NCI-H146 (cell line): ENCODE results near the gene MYORG.

Experiments used
- DNase-seq: peaks from one replicate; lab custom pipeline; 2025; lab: John Stamatoyannopoulos, UW

Gene MYORG

GRCh38 chr9:34384368-34385165, 7.9 kb upstream of the MYORG start:
- DNase-seq, result no peak

DNA sequence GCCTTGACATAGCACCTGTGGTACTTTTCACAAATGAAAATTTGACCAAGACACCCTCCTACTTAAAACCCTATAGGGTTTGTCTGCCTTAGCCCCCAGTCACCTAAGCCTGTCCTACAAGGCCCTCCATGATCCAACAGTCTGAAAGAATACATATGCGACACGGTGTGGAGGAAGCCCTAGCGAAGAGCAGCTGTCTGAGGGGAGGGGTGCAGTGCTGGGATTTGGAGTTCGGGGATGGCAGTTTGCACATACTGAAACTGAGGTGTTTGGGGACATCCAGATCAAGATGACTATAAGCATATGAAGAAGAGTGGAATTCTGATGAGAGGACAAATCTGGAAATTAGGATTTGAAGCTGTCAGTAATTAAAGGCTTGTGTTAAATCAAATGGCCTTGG, 7.2 kb upstream of the MYORG start:
- DNase-seq, result no peak

DNA sequence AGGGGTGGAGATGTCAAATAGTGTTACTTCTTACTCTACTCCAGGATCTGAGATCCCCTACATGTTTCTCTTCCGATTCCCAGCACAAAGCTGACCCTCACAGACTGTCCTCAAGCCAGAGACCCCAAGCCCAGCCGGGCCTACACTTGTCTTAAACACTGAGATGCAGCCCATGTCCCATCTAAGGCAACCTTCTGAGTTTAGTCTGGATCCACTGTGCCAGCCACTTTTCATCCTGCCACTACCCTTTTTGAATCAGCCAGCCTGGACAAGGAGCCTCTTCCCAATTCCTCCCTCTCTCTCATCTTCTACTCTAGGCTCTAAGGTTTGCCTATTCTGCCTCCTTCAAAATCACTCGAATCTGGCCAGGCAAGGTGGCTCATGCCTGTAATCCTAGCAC, 6.2 kb upstream of the MYORG start:
- no peak for DNase-seq

DNA sequence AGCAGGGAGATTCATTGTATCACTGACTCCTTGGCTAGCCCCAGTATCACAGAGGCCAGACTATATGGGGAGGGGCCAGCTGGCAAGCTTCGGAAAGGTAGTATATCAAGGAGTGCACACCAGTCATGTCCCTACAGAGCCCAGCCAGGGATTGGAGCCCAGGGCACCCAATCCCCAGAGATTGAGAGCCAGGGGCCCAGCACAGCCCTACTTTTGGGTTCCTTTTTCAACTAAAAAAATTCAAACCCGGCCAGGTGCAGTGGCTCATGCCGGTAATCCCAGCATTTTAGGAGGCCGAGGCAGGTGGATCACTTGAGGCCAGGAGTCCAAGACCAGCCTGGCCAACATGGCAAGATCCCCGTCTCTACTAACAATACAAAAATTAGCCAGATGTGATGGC, 5.4 kb upstream of the MYORG start:
- DNase-seq, result no peak

- peak; percentile 68 for DNase-seq
Observed at GRCh38 chr9:34381323-34381722, 4.6 kb upstream of the MYORG start.

GRCh38 chr9:34380511-34381315, 4.0 kb upstream of the MYORG start:
- DNase-seq, result peak; percentile 87

DNA sequence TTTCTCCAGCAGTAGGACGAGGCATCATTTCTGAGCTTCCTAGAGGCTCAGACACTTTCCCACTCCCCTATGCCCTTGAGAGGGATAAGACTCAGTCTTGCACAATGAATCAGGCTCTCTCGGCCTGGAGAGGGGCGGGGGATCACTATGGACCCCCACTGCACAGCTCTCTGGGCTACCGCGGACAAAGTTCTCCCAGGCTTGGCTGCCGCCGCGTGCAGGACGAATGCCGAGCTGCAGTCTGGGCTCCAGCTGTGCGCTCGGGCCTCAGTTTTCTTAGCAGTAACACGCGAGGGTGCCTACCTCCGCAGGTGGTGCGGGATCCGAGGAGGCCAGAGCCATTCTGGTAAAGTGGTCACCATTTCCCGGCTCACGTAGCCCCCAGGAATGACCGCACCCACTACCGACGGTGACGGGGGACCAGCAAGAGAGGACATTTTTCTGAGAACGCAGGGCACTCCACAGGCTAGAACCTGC, 3.4 kb upstream of the MYORG start:
- peak; percentile 39 for DNase-seq

DNA sequence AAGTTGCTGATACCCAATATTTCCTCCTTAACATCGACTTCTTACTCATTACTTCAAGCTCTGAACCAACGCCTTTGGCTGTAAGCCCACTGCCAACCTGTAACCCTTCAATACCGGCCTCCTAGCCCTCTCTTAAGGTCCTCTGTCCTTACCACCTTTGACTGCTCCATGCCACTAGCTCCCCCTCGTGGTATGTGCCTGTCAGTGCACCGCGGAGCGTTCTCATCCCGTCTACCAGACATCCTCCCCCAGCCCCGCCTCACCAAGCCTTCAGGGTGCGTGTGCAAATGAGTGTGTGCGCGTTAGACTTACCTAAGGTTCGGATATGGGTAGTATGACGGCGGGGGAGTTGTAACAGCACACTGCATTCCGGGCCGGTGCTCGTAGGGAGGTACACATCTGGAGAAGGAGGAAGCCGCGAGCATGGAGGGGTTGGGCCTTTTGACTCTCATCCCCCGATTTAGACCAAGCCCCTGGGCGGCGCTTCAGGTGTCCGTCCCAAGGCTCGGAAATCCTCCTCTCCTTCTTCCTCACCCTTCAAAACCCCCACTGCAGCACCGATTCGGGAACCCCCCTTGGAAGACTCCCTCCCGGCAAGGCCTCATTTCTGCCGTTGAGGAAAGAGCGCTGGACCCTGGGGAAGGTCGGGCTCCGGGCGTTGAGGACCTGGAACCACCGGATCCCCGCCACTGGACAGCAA, 2.8 kb upstream of the MYORG start:
- peak; percentile 91 for DNase-seq

- no peak for DNase-seq
Observed at GRCh38 chr9:34378376-34379060, 1.8 kb upstream of the MYORG start.

DNA sequence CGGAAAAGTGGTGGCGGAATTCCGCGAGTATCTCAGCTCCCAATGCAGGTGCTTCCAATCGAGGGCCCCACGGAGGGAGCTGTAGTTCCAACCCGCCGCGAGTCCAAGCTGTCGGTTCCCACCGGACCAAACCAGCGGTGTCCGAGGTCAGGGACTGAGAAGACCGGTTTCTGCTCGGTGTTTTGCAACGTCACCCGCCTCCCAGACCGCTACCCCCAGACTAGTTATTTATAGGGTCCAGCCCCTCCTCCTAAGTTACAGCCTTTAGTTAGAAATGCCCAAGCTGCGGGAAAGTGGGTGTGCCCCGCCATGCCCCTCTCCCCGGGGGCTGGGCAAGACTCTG, 677 bp upstream of the MYORG start:
- no peak for DNase-seq

GRCh38 chr9:34375901-34376595, 650 bp downstream of the MYORG start:
- DNase-seq, result peak; percentile 77

DNA sequence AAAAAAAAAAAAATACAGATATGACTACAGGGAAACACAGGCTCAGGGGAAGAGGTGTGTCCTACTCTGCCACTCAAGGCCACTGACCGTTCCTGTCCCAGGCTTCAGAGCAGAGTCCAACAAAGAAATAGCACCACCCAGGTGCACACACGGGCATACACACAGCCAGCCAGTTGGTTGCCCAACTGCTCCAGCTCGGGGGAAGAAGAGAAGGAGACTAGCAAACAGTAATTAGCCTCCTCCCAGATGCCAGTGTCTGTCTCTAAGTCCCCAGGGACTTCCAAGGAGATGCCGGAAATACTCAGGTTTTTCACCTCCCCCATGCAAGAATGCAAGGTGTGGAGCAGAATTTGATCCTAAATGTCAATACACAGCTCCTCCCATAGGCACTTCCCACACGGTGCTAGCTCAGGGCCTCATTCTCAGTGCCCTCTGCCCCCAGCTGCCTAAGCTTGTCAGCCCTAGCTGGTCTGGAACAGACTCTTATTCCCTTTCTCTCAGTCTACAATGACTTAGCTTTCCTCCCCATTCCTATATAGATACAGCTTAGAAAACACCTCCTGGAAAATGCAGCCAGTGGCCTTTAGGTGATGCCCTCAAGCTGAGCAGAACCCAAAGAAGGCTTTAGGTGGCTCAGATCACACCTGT, 1.7 kb downstream of the MYORG start:
- DNase-seq, result peak; percentile 10

GRCh38 chr9:34374339-34374738, 2.4 kb downstream of the MYORG start:
- no peak for DNase-seq

DNA sequence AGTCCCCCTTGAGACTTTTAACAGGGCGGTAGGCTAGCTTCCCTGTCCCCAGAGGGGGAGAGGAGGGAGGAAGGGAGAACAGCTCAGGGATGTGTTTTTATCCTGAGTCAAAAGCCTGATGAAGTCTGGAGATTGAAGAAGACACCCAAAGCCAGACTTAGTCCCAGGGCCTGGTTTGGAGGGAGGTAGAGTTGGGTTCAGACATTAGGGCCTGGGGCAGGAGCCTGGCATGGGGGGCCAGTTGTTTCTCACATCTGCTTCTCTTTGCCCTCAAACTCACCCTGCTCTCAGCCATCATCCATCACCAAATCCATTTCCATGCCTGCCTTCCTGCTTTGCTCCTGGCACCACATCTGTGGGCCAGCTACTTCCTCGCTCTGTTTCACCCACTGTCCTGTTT, 2.9 kb downstream of the MYORG start:
- DNase-seq, result no peak

GRCh38 chr9:34372467-34373011, 4.2 kb downstream of the MYORG start:
- no peak for DNase-seq

GRCh38 chr9:34371886-34372466, 4.7 kb downstream of the MYORG start:
- DNase-seq, result no peak

- DNase-seq, result no peak
Observed at GRCh38 chr9:34370970-34371880, 5.5 kb downstream of the MYORG start.

DNA sequence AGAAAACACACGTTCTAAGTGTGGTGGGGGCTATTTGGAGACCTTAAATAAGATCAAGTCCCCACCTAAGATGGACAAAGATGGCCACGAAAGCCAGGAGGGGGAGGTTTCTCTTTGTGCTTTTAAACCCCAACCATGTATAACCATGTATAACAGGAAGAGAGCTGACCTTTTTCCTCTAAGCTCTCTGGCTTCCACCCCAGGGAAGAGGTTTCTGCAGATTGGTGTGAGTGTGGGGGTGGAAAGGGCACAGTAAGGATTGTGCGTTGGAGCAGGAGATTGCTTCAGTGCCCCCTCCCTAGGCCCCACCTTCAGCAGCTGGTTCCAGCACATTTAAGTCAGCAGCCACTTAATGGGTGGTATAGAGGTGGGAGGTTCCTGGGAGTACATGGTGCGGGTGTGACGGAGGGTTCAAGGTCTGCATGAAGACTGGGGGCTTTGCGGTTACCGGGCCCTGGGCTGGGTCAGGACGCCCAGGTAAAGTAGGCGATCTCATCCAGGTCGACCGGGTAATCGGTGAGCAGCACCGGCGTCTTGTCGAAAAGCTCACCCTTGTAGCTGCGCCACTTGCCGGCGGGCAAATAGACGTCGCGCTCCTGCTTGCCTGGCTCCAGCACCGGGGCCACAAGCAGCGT, 6.2 kb downstream of the MYORG start:
- no peak for DNase-seq

GRCh38 chr9:34369636-34370035, 7.1 kb downstream of the MYORG start:
- no peak for DNase-seq
